Adrenal gland (tissue), 5 donors: ENCODE measurements around the gene PLEKHA7.

ENCODE experiments used
- CTCF ChIP-seq, 6 experiments: fragments of 450-650 bp in 4 of 6; fragments of 200-600 bp in 2 of 6; sonication (generic) in 1 of 6; IDR thresholded peaks; 1 replicate in 5 of 6; 2 replicates in 1 of 6; pipeline versions ENCODE4 v1.5.1 to v1.8.0; 2016 to 2021; ENCODE audit warnings: antibody characterized with exemption in 6 of 6, mild to moderate bottlenecking in 2 of 6, moderate library complexity in 1 of 6
- POLR2A ChIP-seq, 2 donors: fragments of 450-650 bp; IDR thresholded peaks; one replicate each; pipeline ENCODE4 v1.6.1; 2017; ENCODE audit warnings: antibody characterized with exemption in 2 of 2, mild to moderate bottlenecking in 2 of 2, moderate library complexity in 1 of 2
- donor health status: DM: no; HTN: no; CAD: no.

- TF ChIP-seq CTCF (IDR thresholded peaks at IDR 0.05) (no peak), POLR2A (IDR thresholded peaks at IDR 0.05) (no peak)
Observed at GRCh38 chr11:16987205-16987568, 27.0 kb downstream of the PLEKHA7 start.
